K562 (cell line): ENCODE measurements around the gene FSTL4. TPM values are rescaled to one million over a fixed set of nuclear protein-coding genes. Genes with fewer than 3 reads are reported as not detected.

Source experiments
- ATAC-seq: fragments of 200-7000 bp; cut with Tn5 transposase; 3 replicates; pipeline ENCODE4 v1.9.1; 2020; ENCODE audit warnings: moderate library complexity
- BruUV-seq: library from RNA; stranded (reverse); fragments of 400-500 nt; replicated peaks from 2 replicates; lab custom pipeline; 2021; lab: Mats Ljungman, UMichigan
- CTCF ChIA-PET: fragments of 300-600 bp; formaldehyde crosslinking; extraction: SDS; loops from one replicate; lab custom pipeline; 2021; ENCODE audit warnings: low intra/inter-chr PET ratio; lab: Yijun Ruan, JAX
- POLR2A ChIA-PET: fragments of 300-600, 350-650 bp; sonication (Branson Sonifier 250); formaldehyde crosslinking; extraction: SDS; loops from one replicate; lab custom pipeline; 2021; ENCODE audit warnings: antibody characterized with exemption, inconsistent platforms; lab: Yijun Ruan, JAX
- DNase-seq, 4 experiments: peaks; one replicate each; pipeline versions ENCODE4 v3.0.0 to v3.0.0-alpha.2; 2011 to 2018; ENCODE audit warnings: low spot score in 3 of 4, mixed read lengths in 3 of 4; ENCODE audit errors: extremely low read depth in 1 of 4
- FAIRE-seq: peaks from 2 replicates; lab custom pipeline; 2011; peaks lifted over from hg19 to GRCh38; lab: Jason Lieb, UNC
- H2AFZ ChIP-seq: 2 replicates; pipeline ENCODE4 v1.6.0; 2011; ENCODE audit warnings: low read depth, low read length, control low read depth, inconsistent platforms
- H3K27ac ChIP-seq: fragments of 200-600 bp; 3 replicates; pipeline ENCODE4 v1.8.0; 2011; ENCODE audit warnings: low read depth, mild to moderate bottlenecking, control low read depth, inconsistent platforms, low read length, moderate library complexity, mixed read lengths; ENCODE audit errors: extremely low read depth
- H3K27me3 ChIP-seq, 2 experiments: fragments of 300-600 bp in 1 of 2; 2 replicates in 1 of 2; 3 replicates in 1 of 2; pipeline versions ENCODE4 v1.6.0 to v1.8.0; 2011; ENCODE audit warnings: inconsistent platforms in 2 of 2, low read length in 2 of 2, mild to moderate bottlenecking in 1 of 2, mixed read lengths in 1 of 2, moderate library complexity in 1 of 2; ENCODE audit not compliant: control insufficient read depth in 2 of 2, insufficient read depth in 2 of 2
- H3K36me3 ChIP-seq: fragments of 300-600 bp; 3 replicates; pipeline ENCODE4 v1.8.0; 2011; ENCODE audit warnings: mild to moderate bottlenecking, low read length, inconsistent platforms; ENCODE audit not compliant: control insufficient read depth, insufficient read depth
- H3K4me1 ChIP-seq, 2 experiments: fragments of 200-600 bp in 1 of 2; replicated peaks in 1 of 2; 2 replicates in 1 of 2; 3 replicates in 1 of 2; pipeline versions ENCODE4 v1.5.1 to v1.8.0; 2011; ENCODE audit warnings: inconsistent platforms in 2 of 2, low read length in 2 of 2, mild to moderate bottlenecking in 1 of 2, mixed read lengths in 1 of 2, moderate library complexity in 1 of 2; ENCODE audit not compliant: control insufficient read depth in 2 of 2, insufficient read depth in 2 of 2
- H3K4me2 ChIP-seq: 2 replicates; pipeline ENCODE4 v1.6.1; 2011; ENCODE audit warnings: low read length, control low read depth, inconsistent platforms, mixed read lengths; ENCODE audit not compliant: insufficient read depth
- H3K4me3 ChIP-seq: fragments of 200-600 bp; sonication (generic), shearing (Covaris generic); 2 replicates; pipeline ENCODE4 v1.5.1; 2016; ENCODE audit warnings: control low read depth, inconsistent platforms
- H3K79me2 ChIP-seq: fragments of 200-600 bp; 3 replicates; pipeline ENCODE4 v1.8.0; 2011; ENCODE audit warnings: low read length, inconsistent platforms; ENCODE audit not compliant: control insufficient read depth, insufficient read depth
- H3K9ac ChIP-seq, 2 experiments: 2 replicates each; pipeline versions ENCODE4 v1.6.0 to v1.6.1; 2011; ENCODE audit warnings: low read depth in 2 of 2, low read length in 2 of 2, control low read depth in 1 of 2, inconsistent platforms in 1 of 2, mild to moderate bottlenecking in 1 of 2, mixed read lengths in 1 of 2; ENCODE audit not compliant: insufficient read depth in 1 of 2
- H3K9me1 ChIP-seq: one replicate; pipeline ENCODE4 v1.6.0; 2011; ENCODE audit warnings: inconsistent platforms, mild to moderate bottlenecking, low read length, moderate library complexity; ENCODE audit not compliant: control insufficient read depth, insufficient read depth
- H3K9me3 ChIP-seq: replicated peaks from 2 replicates; pipeline ENCODE4 v1.5.1; 2011; ENCODE audit warnings: low read depth, low read length, inconsistent platforms; ENCODE audit not compliant: control insufficient read depth, insufficient read depth
- H4K20me1 ChIP-seq: replicated peaks from 2 replicates; pipeline ENCODE4 v1.6.1; 2011; ENCODE audit warnings: low read length, inconsistent platforms, mixed read lengths; ENCODE audit not compliant: control insufficient read depth, insufficient read depth
- DDX20 ChIP-seq: fragments of 450-650 bp; IDR thresholded peaks from 2 replicates; pipeline ENCODE4 v1.6.1; 2016; ENCODE audit warnings: missing genetic modification characterization, low read depth, mild to moderate bottlenecking, missing compliant biosample characterization, moderate library complexity
- KDM1A ChIP-seq, 2 experiments: fragments of 450-650 bp; IDR thresholded peaks; 2 replicates each; pipeline ENCODE4 v1.6.1; 2016; ENCODE audit warnings: mild to moderate bottlenecking in 2 of 2
- MCM3 ChIP-seq: fragments of 450-650 bp; IDR thresholded peaks from 2 replicates; pipeline ENCODE4 v1.6.1; 2016
- PHF20 ChIP-seq: fragments of 450-650 bp; IDR thresholded peaks from 2 replicates; pipeline ENCODE4 v1.6.1; 2018; ENCODE audit not compliant: partially characterized antibody
- RERE ChIP-seq: sonication (generic); formaldehyde crosslinking; IDR thresholded peaks from 2 replicates; pipeline ENCODE4 v1.8.0; 2023; ENCODE audit warnings: missing genetic modification reagents, mild to moderate bottlenecking, borderline replicate concordance
- SAP30 ChIP-seq: fragments of 200-600 bp; sonication (generic); IDR thresholded peaks from 2 replicates; pipeline ENCODE4 v1.6.1; 2012; ENCODE audit warnings: borderline replicate concordance, low read depth, mild to moderate bottlenecking, moderate library complexity, low read length, control low read depth, inconsistent platforms; ENCODE audit not compliant: insufficient read depth, poor library complexity, severe bottlenecking
- SMAD3 ChIP-seq: fragments of 450-650 bp; formaldehyde crosslinking; conservative IDR thresholded peaks from 2 replicates; pipeline ENCODE4 v1.4.0; 2020; ENCODE audit warnings: mild to moderate bottlenecking
- XRCC4 ChIP-seq: IDR thresholded peaks from one replicate; pipeline ENCODE4 v1.6.1; 2011; ENCODE audit not compliant: insufficient read depth, insufficient read length; ENCODE audit errors: extremely low read depth
- ZC3H11A ChIP-seq: IDR thresholded peaks from 2 replicates; pipeline ENCODE4 v1.6.1; 2012; ENCODE audit warnings: low read depth, low read length, improper control_type of control experiment
- ZNF212 ChIP-seq: fragments of 450-650 bp; formaldehyde crosslinking; IDR thresholded peaks from 2 replicates; pipeline ENCODE4 v1.4.0; 2020; ENCODE audit warnings: mild to moderate bottlenecking
- ZNF224 ChIP-seq: sonication (generic); formaldehyde crosslinking; IDR thresholded peaks from 2 replicates; pipeline ENCODE4 v1.8.0; 2022; ENCODE audit warnings: mild to moderate bottlenecking, missing genetic modification reagents
- ZNF253 ChIP-seq: fragments of 250-450 bp; sonication (Bioruptor Pico); conservative IDR thresholded peaks from 2 replicates; pipeline ENCODE4 v1.6.1; 2021; ENCODE audit warnings: mild to moderate bottlenecking
- ZNF507 ChIP-seq: conservative IDR thresholded peaks from 2 replicates; pipeline ENCODE4 v1.6.1; 2017; ENCODE audit warnings: missing genetic modification characterization, missing compliant biosample characterization
- ZNF77 ChIP-seq: fragments of 250-450 bp; sonication (Bioruptor Pico); IDR thresholded peaks from 2 replicates; pipeline ENCODE4 v1.5.0; 2020
- WGBS: fragments of 100-300 bp; shearing (Covaris generic); methylation state at CpG from one replicate; pipeline ENCODE4 v1.1.6; 2016; ENCODE audit warnings: low coverage, mixed read lengths; ENCODE audit not compliant: insufficient coverage; ENCODE audit errors: missing lambda C conversion rate; 5-methylcytosine and 5-hydroxymethylcytosine counted together
- in situ Hi-C: fragments of 300-500 bp; cut with MboI; formaldehyde crosslinking; loops from 4 replicates; pipeline ENCODE4 v1.15.0; 2018; ENCODE audit warnings: inconsistent platforms, mixed read lengths
- intact Hi-C: fragments of 100-400 bp; cut with micrococcal nuclease; formaldehyde crosslinking; loops from 2 replicates; pipeline ENCODE4 v1.14.2; 2022
- polyA plus RNA-seq, 8 experiments: library from polyadenylated mRNA; depleted of rRNA in 4 of 8; stranded (reverse) in 5 of 8; unstranded in 3 of 8; fragments of >200 nt; fragmentation: Nextera tagmentation in 2 of 8; fragmentation: Illumina TruSeq in 1 of 8; extraction: Ambion mirVana in 2 of 8; extraction: Trizol in 1 of 8; gene quantifications; 2 replicates each; pipeline versions ENCODE4 v1.2.1 to v1.2.3, GENCODE V29; 2011 to 2014; ENCODE audit warnings: inconsistent platforms in 1 of 8, missing spikeins in 1 of 8
- total RNA-seq, 7 experiments: library from RNA; depleted of rRNA in 6 of 7; stranded (reverse); fragments of >200 nt in 6 of 7; fragmentation: Illumina TruSeq in 2 of 7; extraction: Trizol in 2 of 7; gene quantifications; 2 replicates each; pipeline versions ENCODE4 v1.2.1 to v1.2.3, GENCODE V29; 2011 to 2021; ENCODE audit warnings: low replicate concordance in 1 of 7

FSTL4 gene
- total and polyA plus RNA-seq, 9 of the 15 experiments (the other 6 are each of a cell fraction or from before 2014, with no cell fraction given): 0.08 to 0.18 (median 0.10) TPM; not detected in 5

DNA sequence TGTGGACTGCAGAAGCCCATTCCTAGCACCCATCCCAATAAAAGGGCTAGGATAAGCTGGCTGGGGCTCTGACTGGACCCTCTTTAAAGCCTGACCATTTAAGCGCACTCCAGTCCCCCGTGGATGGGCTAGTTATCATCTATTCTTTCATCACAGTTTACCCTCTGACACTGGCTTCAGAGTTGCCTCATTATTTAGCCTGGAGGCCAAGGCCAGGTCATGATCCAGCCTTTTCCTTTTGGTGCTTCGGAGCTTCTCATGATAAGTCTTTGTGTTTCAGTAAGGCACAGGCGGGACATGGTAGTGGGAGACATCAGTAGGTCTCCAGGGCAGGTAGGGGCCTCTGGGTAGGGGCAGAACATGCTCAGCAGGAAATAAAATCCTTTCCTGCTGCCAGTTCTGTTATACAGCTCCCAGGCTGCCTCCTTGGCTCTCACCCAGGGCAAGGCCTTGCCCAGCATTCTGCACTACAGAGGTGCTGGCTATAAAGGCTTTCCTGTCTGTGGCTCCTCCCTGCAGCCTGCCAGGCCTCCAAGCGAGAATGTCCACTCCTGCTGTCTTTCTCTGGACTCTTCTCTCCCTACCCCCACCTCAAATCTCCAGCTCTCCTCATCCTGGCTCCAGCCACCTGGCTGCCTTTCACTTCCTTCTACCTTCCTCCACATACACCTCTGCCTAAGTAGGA is 128.8 kb downstream of the FSTL4 start (continued):
- TF ChIP-seq MCM3 (no peak), ZNF212 (CRISPR knock-in tag) (no peak), XRCC4 (no peak), DDX20 (tag) (no peak), ZNF224 (no peak), ZNF77 (CRISPR knock-in tag) (no peak), ZC3H11A (no peak), SAP30 (no peak), ZNF253 (CRISPR knock-in tag) (no peak), PHF20 (no peak)

- H3K9ac ChIP-seq: no peak overlapping the region
- H4K20me1 ChIP-seq: no peaks in the 10 kb centered on the region
- H3K27ac ChIP-seq: no peak overlapping the region
- ChIA-PET CTCF (no interaction called here), POLR2A (no interaction called here)
- H3K27me3 ChIP-seq: peaks cover 36 to 49% of the 10 kb centered on the region in 2 experiments
- ATAC-seq (no peak), DNase-seq (no peak), FAIRE-seq (no peak)
- H2AFZ ChIP-seq: no peak overlapping the region
- intact Hi-C loops (loop anchor here (10.0 kb wide), 1 partner anchor 463 kb away; no protein-coding TSS in a partner anchor), in situ Hi-C loops (no loop called here)
- 2% methylated on average over 3 of the region's 3 CpGs for WGBS
- H3K4me1 ChIP-seq: no peaks in the 10 kb centered on the region
- no peaks in the 10 kb centered on the region for H3K36me3 ChIP-seq
- H3K9me3 ChIP-seq: no peaks in the 10 kb centered on the region
- no TSS peak for BruUV-seq
- no peak overlapping the region for H3K4me3 ChIP-seq
- TF ChIP-seq RERE (CRISPR knock-in tag) (no peak), SMAD3 (CRISPR knock-in tag) (no peak), ZNF507 (tag) (no peak), KDM1A (IDR thresholded peaks at IDR 0.05) (no peak)
- H3K9me1 ChIP-seq: no peaks in the 10 kb centered on the region
- no peaks in the 10 kb centered on the region for H3K79me2 ChIP-seq
- H3K4me2 ChIP-seq: no peak overlapping the region
Measured at GRCh38 chr5:133482028-133482427, 130.3 kb downstream of the FSTL4 start.
